GM21576 (cell line): Measurements from ENCODE around the gene WWOX.
"Not testable (repeated sequence)": the region's sequence is repeated elsewhere in the genome, so short reads cannot be mapped to it uniquely, and the experiment has no call there.

Experiments
- ATAC-seq: cut with Tn5 transposase; IDR thresholded peaks from one replicate; pipeline ENCODE4 v1.9.1; 2021; ENCODE audit warnings: mild to moderate bottlenecking, moderate library complexity; ENCODE audit not compliant: unreplicated experiment

WWOX gene

DNA sequence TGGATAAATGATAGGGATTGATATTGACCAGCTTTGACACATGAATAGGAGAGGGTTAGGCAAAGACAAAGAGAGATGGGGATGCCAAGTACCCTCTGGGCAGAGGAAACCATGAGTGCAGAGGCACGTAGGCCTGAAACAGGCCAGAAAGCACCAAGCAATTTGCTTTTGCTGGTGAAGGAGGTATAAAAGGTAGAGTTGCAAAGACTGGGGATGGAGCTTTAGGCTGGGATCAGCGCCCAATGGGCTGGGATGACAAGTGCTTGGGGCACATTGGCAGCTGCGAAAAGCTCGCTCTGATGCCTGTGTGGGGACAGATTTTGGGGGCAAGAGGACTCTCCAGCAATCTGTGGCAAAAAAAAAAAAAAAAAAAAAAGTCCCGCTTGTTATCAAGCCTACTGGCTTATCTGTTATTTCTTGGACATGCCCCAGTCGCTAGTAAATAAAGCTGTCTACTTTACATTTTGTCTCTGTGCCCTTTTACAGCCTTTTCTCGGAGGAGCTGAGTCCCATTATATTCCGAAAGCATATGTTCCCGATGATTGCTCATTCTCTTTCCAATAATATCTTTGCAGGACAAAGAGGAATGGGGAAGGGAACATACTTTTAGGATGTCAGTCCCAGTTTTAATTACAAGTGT, 922.7 kb downstream of the WWOX start:
- no peak for ATAC-seq

DNA sequence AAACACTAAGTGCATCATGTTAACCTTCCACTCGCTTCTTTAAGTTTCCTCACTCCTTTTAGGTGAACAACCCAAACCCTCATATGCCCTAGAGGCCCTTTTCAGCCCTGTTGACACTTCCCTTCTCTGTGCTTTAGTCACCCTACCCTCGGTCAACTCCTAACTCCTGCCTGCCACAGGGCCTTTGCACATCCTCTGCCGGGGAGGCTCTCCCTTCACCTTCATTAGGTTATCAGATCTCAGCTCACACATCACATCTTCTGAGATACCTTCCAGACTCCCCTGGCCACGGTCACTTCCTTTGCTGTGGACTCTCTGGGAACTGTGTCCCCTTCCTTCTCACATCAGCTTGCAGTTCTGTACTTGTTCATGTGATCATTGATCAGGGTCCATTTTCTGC, 926.7 kb downstream of the WWOX start:
- no peak for ATAC-seq

DNA sequence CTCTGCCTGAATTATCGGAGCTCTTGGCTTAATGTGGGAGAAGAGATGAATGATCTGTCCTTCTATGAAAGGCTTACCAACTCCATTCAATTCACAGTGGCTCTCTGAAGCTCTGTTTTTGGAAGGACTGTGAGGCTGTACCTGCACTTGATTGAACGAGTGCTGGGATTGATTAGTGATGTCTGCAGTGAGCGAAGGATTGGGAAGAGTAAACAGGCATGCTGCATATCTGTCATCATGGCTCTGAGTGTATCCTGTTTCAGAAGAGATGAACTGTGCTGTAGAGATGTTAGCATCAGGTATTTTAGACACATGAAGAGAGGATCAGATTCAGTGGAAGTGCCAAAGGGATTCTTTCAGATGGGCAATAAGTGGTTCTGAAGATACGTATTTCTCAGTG, 937.1 kb downstream of the WWOX start:
- no peak for ATAC-seq

DNA sequence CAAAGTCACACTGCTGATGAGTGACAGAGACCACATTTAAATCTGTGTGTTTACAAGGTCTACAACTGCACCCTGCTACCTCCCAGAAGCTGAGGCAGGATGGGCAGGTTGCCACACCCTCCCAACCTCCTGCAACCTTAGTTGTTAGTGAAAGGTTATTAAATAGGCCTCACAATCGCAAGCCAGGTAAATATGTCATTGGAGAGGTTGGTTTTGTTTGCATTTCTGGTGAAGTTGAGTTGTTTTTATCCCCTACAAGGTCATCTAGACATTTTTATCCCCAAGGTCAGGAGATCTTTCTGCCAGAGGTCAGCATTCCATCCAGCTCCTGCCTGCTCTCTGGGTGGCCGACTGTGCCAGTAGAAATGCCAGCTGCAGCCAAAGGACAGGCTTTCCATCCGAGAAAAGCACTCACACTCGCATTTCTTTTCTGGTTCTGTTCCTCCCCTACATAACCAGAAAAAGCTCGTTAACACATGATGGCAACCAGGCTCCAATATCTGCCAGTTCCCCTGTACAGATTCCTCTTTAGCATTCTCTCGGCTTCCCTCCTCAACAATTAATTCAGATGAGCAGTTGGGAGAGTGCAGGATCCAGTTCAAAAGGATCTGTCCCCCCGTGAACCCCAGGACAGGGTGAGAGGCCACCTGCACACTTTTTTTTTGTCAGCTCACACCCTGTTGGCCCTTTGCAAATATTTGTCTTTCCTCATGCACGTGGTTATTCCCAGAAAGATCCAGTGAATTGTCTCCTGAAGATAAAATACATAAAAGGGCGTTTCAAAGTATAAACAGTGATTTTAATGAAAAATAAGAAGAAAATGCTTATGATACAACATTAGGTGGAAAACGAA, 938.3 kb downstream of the WWOX start:
- no peak for ATAC-seq

DNA sequence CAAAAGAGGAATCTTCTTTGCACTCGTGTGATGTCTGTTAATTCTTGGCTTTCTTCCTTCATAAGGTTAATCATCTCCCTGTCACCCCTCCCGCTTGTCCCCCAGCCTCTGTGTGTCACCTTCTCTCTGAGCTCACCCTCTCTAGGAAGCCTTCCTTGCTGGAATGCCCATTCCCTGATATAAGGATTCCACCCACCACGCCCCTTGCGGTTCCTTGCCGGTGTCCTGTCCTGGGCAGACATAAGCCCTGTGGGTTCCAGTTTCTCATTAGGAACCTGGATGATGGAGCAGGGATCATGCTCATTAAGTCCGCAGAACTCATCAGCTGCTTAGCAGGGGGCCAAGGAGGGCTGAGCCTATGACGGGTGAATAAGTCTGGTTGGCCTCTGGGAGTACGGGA, 941.8 kb downstream of the WWOX start:
- no peak for ATAC-seq

DNA sequence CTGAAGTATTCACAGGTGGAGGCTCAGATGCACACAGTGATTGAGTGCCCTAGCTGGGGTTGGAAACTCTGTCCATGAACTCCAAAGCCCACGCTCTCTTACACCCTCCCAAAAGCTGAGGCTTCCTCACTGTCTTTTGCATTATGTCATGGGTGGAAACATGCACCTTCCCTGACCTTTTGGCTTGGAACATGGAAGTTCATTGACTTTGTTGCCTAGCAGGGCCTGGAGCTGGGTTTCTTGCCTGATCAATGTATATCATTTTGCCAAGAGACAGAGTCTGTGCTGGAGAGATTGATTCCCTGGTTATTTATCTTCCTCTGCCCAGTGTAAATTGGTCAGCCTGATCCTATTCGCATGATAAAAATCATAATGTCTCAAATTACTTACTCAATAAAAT, 942.7 kb downstream of the WWOX start:
- ATAC-seq = no peak

DNA sequence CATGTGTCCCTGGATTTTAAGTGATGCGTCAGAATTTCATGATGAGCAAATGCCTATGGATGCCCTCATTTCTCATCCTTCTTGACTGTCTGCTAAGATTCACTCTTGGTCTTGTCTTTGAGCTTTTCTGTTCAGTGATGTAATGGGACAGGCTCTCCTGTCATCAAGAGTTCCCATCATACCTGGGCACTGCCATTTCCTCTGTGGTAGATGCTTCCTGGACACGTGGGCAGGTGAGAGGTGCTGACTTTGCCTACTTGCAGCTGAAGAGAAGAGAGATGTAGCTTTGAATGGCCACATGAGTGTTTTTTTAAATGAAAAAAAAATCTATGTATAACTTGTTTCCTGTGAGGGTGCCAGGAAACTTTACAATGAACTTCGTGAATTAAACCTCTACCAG, 943.4 kb downstream of the WWOX start:
- no peak for ATAC-seq

DNA sequence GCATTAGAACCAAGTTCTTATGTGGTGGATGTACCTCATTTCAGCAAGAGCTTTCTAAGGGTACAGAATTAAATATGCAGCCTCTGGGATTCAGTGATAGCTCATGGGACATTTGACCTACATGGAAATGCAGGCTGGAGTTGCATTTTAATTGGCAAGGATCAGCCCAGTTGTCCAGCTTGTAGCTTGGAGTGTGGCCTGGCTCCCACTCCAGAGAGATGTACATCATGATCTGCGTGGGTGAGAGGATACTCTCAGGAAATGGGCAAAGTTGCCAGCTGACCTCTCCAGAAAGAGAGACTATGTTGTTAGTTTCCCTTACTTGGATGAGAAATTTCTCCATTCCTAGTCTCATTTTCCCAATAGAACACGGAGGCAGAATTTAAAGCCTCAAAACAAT, 945.7 kb downstream of the WWOX start:
- ATAC-seq = no peak

DNA sequence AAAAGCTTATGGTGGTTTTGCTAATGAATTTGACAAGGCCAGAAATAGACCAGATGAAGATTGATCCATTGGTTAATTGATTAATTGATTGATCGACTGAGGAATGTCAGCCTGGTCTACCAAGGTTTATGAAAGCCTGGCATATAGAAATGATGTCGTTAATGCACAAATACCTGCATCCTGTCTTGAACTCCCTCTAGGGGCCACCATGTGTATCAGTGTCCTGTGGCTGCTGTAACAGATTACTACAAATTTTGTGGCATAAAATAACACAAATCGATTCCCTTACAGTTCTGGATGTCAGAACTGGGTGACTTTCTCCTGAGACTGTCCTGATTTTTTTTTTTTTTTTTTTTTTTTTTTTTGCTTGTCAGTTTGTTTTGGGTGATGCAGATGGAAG, 947.9 kb downstream of the WWOX start:
- ATAC-seq = no peak

DNA sequence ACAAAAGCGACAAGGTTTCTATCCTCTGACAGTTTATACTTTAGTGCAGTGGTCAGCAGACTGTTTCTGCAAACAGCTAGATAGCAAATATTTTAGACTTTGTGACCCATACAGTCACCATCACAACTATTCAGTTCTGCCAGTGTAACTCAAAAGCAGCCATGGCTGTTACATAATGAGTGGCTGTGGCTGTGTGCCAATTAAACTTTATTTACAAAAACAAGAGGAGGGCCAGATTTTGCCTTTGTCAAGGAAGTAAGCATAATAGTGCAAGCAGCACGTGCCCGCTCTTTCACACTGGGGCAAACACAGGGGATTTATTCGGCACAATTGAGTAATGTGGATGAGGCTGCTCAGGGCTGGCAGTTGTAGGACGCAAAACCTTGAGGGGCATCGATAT, 949.6 kb downstream of the WWOX start:
- no peak for ATAC-seq

DNA sequence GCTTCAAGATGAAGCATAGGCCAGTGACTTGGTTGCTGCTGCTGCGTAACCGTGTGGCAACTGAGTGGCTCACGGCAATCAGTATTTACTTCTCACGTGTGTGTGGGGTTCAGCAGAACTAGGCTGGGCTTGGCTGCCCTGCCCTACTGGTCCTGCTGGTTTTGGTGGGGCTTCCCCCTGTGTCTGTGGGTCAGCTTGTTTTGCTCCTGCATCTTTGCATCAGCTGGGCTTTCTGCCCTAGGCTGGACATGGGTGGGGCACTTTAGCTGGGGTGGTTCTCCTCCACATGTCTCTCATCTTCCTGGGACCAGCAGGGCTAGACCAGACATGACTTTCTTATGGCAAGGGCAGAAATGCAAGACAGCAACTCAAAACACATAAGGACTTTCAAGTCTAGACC, 950.6 kb downstream of the WWOX start:
- ATAC-seq = no peak

DNA sequence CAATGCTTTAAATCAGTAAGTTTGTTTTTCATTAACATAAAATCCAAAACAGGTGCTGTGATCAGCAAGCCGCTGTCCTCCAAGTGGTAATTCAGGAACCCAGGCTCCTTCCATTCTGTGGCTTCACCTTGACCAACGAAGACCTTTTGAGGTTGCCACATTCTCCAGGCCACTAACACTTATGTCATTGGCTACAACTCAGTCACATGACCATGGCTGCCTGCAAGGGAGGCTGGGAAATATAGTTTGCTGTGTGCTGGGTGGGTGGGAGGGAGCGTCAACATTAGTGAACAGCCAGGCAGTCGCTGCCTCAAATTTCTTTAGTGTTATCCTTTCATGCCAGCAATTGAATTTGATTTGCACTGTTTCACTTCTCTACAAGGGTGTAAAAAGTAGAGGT, 951.9 kb downstream of the WWOX start:
- ATAC-seq = no peak

DNA sequence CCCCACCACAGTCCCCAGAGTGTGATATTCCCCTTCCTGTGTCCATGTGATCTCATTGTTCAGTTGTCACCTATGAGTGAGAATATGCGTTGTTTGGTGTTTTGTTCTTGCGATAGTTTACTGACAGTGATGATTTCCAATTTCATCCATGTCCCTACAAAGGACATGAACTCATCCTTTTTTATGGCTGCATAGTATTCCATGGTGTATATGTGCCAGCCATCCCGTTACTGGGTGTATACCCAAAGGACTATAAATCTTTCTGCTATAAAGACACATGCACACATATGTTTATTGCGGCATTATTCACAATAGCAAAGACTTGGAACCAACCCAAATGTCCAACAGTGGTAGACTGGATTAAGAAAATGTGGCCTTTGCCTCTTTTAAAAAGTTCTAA, 952.7 kb downstream of the WWOX start:
- not testable (repeated sequence) for ATAC-seq

DNA sequence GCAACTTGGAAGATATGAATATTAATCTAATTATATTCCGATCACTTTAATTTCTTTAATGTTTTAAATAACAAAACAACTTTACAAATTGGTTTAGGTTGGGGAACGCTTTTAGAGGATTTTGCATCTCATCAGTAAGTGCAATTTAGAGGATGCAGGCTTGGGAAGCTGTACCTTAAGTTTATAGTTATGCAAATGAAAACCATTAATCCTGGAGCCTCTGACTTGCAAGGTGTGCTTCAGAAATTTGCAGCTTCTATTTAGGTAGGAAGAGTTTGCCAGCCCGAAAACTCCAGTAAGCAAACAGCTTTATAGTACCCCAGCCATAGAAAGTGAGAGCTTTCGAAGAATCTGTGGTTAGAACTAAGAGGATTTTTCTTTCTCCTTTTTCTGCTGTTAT, 954.1 kb downstream of the WWOX start:
- no peak for ATAC-seq

DNA sequence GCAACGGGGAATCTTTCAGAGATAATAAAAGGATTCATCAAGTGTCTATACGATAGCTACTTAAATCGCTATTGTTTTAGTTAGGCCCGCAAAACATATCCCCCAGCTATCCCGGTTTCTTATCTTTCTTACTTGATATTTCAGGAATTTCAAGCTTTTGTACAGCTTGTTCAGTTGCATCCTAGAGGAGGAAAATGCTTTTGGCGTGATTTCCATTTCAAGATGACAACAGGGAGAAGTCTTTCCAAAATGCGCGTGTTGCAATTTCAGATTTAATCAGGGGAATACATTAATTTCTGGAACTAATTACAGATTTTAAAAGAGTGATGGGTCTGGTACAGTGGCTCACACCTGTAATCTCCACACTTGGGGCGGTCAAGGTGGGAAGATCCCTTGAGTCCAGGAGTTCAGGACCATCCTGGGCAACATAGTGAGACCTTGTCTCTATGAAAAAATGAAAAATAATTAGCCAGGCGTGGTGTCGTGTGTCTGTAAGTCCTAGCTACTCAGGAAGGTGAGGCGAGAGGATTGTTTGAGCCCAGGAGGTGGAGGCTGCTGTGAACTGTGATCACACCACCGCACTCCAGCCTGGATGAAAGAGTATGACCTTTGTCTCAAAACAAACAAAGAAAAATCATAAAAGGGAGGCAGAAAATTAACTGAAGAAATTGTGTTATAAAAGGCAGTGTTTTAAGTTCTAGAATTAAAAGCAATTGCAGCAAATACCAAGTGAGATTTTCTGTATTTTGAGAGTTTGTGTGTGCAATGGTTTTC, 954.9 kb downstream of the WWOX start:
- ATAC-seq = no peak

DNA sequence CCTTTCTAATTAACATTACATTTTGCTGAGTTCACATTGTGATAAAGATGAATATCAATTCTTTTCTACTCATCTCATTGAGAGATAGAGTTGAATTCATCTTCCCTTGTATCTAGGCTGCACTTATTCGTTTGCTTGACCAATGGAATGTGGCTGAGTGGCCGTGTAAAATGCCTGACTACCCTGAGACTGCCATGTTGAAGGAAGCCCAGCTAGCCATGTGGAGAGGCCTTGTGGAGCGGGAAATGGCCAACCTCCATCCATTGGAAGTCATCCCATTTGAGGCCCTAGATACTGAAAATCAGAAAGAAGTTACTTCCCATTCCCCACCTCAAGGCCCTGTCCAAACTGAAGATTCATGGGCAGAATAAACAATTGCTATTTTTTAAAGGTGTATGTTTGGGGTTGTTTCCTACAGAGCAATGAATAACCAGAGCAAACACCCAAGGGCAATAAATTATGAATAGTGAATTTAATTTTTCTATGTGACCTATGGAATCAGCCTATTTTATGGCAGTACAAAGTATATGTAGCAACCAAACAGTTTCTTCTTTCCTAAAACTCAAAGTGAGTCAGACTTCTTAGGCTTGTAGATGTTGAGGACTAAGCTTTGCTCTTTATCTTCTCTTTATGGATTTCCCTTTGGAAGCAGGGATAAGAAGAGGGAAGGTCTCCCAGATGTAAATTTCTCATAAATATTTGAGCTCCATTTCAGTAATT, 956.0 kb downstream of the WWOX start:
- no peak for ATAC-seq

DNA sequence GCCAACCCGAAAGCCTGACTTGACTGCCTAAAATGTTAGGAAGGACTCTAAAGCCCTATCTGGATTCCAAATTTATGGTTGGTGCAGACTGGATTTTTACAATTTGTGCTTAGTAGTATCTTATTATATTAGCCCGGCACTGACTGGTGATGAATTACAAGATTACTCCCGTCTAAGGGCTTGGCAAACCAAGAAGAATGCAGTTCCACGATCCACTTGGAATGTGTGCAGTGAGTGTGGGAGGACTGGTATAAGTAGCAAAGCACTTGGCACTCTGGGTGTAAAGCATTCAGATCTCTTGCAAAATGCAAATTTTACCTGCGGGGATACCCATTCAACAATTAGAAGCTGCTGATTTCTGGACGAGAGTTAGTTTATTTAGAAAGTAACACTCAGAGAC, 961.7 kb downstream of the WWOX start:
- no peak for ATAC-seq

DNA sequence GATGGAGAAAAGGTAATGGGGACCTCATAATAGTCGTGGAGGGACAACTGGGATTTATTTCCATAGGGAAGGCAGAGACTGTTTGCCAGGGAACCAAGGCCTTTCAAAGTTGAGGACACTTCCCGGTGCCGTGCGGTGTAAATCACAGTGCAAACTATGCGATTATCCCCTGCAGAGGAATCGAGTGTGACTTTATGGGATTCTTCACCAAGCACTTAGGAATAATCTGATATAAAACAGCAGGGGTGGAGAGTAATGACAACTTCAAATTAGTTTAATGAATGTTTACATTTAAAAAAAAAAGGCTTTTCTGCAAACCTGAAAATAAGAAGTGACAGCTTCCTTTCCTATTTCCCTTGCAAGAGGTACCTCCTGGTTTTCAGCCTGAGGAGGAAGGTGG, 962.9 kb downstream of the WWOX start:
- no peak for ATAC-seq

DNA sequence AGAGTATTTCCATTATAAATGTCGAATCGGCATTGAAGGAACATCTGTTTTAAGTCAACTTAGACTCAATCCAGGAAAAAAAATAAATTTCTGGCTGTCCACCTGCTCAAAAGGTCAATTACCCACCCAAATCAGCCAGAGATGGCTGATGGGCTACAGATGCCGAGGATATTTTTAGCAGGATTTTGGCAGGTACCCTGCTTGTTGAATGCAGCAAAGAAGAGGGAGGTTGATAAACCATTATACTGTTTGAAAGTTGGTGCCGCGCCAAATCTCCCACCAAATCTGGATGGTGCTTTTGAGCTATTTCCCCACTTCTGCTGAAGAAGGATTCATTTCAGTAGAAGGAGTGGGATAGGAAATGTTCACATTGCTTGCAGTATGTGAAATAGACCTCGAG, 963.4 kb downstream of the WWOX start:
- no peak for ATAC-seq

DNA sequence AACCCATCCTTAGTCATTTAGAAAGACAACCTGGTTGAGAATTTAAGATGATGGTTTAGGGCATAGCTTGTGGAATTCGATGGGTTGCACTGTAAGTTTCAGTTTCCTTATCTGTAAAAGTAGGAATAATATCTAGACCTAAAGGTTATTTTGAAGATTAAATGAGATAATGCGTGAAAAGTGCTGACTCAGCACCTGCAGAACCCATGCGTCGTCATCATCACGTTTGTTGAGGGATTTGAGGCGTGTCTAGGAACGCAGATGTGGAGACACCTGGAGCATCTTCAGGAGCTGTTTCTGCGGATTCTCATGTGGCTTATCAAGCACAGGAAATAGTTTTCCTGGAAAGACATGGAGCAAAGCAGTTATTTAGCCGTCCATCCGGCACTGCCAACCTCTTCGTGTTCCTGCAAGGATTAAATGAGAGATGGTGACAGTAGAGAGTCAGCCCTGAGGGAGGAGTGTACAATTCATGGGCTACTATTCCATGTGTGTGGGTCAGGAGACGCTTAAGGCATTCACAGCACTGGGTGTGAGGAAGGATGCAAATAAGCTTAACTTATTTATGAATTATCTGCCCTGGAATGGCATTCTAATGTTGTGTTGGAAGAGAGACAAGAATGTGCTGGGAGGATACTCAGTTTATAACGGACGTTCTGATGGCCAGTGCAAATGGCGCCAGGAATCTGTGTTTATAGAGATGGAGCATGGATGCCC, 965.0 kb downstream of the WWOX start:
- no peak for ATAC-seq

DNA sequence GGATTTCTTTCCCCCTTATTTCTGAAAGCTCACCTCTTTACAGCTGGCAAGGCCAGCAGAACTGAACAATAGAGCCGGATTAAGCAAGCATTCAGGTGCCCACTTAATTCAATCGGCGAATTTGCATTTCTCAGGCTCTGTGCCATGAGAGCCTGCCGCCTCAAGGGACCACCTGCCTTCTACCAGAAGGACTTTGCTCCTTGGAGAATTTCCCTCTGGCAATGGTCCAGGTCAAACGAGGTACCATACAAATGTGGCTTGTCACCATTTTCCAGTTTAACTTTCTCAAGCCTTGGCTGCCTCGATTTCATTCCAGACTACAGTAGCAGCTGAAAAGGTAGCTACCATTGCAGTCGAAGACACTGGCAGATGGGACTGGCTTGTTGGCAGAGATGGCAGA, 967.1 kb downstream of the WWOX start:
- no peak for ATAC-seq
